ENCODE data around the gene FYN.

FYN gene

DNA sequence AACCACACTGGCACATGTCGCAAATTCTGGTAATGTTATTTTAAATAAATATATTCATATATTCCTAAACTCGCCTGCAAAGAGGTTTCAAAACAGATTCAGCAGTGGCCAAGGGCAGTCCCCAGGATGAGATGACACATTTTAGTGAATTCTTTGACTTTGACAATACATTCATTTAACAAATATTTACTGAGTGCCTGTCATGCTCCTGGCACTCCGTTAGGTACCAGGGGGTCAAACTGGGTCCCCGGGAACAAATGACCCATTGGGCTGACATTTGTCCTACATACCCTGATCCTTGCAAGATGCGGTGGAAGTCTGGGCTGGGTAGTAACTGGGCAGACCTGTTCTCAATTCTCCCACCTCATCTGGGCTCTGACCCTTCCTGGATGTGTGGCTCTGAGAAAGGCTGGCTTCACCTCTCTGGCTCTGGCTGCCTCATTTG is 74.9 kb downstream of the FYN start:
- TF ChIP-seq, protein P1, sequence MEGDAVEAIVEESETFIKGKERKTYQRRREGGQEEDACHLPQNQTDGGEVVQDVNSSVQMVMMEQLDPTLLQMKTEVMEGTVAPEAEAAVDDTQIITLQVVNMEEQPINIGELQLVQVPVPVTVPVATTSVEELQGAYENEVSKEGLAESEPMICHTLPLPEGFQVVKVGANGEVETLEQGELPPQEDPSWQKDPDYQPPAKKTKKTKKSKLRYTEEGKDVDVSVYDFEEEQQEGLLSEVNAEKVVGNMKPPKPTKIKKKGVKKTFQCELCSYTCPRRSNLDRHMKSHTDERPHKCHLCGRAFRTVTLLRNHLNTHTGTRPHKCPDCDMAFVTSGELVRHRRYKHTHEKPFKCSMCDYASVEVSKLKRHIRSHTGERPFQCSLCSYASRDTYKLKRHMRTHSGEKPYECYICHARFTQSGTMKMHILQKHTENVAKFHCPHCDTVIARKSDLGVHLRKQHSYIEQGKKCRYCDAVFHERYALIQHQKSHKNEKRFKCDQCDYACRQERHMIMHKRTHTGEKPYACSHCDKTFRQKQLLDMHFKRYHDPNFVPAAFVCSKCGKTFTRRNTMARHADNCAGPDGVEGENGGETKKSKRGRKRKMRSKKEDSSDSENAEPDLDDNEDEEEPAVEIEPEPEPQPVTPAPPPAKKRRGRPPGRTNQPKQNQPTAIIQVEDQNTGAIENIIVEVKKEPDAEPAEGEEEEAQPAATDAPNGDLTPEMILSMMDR (IDR thresholded peaks at IDR 0.05; ENCODE audit: low read depth, low read length), result no peak
- H3K27me3 ChIP-seq (ENCODE audit: insufficient read depth, low read depth, severe bottlenecking), result no peaks in the 10 kb centered on the region
- no peak overlapping the region for H3K27ac ChIP-seq
- no peak overlapping the region for H3K4me3 ChIP-seq (ENCODE audit: low read depth, low read length)
- H3K9me3 ChIP-seq (ENCODE audit: severe bottlenecking), result no peaks in the 10 kb centered on the region
- DNase-seq, result no peak
- no peaks in the 10 kb centered on the region for H3K36me3 ChIP-seq

DNA sequence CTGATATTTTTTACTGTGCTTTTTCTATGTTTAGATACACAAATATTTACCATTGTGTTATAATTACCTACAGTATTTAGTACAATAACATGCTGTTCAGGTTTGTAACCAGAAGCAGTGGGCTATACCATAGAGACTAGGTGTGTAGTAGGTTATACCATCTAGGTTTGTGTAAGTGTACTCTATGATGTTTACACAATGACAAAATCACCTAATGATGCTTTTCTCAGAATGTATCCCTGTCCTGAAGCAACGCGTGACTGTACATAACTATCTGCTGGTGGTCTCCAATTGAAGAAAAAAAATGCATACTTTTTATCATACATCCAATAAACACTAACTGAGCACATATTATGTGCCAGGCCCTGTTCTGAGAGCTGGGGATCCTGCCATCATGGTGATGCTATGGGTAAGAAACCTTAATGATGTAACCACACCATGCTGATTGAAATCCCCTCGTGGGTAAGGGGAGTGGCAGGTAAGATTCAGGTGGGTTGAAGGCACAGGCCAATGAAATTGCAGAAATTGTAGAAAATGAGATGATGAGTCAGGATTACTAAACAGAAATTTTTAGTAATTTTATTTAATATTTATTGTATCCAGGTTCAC is 76.8 kb downstream of the FYN start:
- Histone ChIP-seq H3K4me3 (ENCODE audit: low read depth, low read length) (no peak overlapping the region), H3K36me3 (no peaks in the 10 kb centered on the region), H3K27ac (no peak overlapping the region), H3K27me3 (ENCODE audit: insufficient read depth, low read depth, severe bottlenecking) (no peaks in the 10 kb centered on the region), H3K9me3 (ENCODE audit: severe bottlenecking) (no peaks in the 10 kb centered on the region)
- TF ChIP-seq, protein P1 (IDR thresholded peaks at IDR 0.05; ENCODE audit: low read depth, low read length), result no peak
- no peak for DNase-seq

DNA sequence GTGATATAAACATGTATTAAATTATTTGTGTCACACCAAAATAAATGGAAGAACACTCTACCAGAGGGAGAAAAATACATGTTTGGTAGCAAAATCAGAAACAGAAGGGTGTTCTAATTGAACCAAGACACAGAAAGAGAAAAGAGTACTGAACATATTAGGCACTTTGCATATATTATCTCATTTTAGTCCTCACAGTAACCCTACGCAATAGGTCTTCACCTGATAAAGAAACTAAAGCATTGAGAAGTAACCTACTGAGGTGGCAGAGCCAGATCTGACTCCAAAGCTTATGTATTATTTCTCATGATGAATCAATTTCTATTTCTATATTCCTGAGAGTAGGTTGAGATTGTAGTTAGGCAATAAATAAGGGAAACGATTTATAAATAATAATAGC is 77.7 kb downstream of the FYN start:
- Histone ChIP-seq H3K27me3 (ENCODE audit: insufficient read depth, low read depth, severe bottlenecking) (no peaks in the 10 kb centered on the region), H3K4me3 (ENCODE audit: low read depth, low read length) (no peak overlapping the region), H3K27ac (no peak overlapping the region), H3K36me3 (no peaks in the 10 kb centered on the region), H3K9me3 (ENCODE audit: severe bottlenecking) (no peaks in the 10 kb centered on the region)
- no peak for DNase-seq
- TF ChIP-seq, protein P1 (IDR thresholded peaks at IDR 0.05; ENCODE audit: low read depth, low read length), result no peak

DNA sequence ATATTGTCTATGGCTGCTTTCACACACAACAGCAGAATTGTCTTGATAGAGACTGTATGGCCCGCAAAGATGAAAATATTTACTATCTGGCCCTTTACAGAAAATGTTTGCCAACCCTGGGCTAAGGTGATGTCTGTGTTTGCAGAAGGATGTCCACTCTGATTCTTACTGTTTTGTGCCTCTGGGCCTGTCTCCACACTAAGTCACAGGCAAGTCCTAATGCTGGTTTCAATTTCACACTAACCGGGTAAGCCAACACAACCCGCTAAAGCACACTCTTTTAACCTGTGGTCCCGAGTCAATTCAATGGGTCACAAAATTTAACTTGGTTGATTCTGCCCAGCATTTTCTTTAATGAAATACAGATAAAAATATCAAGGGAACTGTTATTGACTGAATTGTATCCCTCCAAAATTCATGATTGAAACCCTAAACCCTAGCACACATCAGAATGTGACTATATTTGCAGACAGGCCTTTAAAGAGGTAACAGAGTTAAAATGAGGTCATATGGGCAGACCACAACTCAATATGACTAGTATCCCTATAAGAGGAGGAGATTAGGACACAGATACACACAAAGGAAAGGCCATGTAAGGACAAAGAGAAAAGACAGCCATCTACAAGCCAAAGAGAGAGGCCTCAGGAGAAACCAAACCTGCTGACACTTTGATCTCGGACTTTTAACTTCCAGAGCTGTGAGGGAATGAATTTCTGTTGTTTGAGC is 78.4 kb downstream of the FYN start:
- Histone ChIP-seq H3K27me3 (ENCODE audit: insufficient read depth, low read depth, severe bottlenecking) (no peaks in the 10 kb centered on the region), H3K27ac (no peak overlapping the region), H3K9me3 (ENCODE audit: severe bottlenecking) (no peaks in the 10 kb centered on the region), H3K4me3 (ENCODE audit: low read depth, low read length) (no peak overlapping the region), H3K36me3 (no peaks in the 10 kb centered on the region)
- TF ChIP-seq, protein P1 (IDR thresholded peaks at IDR 0.05; ENCODE audit: low read depth, low read length), result no peak
- DNase-seq, result no peak

GRCh38 chr6:111794300-111794699 is 79.0 kb downstream of the FYN start:
- Histone ChIP-seq H3K4me3 (ENCODE audit: low read depth, low read length) (no peak overlapping the region), H3K9me3 (ENCODE audit: severe bottlenecking) (no peaks in the 10 kb centered on the region), H3K27me3 (ENCODE audit: insufficient read depth, low read depth, severe bottlenecking) (no peaks in the 10 kb centered on the region), H3K27ac (no peak overlapping the region), H3K36me3 (no peaks in the 10 kb centered on the region)
- TF ChIP-seq, protein P1 (IDR thresholded peaks at IDR 0.05; ENCODE audit: low read depth, low read length), result no peak
- DNase-seq, result no peak
